ENCODE data around the gene KY.

Gene KY

DNA sequence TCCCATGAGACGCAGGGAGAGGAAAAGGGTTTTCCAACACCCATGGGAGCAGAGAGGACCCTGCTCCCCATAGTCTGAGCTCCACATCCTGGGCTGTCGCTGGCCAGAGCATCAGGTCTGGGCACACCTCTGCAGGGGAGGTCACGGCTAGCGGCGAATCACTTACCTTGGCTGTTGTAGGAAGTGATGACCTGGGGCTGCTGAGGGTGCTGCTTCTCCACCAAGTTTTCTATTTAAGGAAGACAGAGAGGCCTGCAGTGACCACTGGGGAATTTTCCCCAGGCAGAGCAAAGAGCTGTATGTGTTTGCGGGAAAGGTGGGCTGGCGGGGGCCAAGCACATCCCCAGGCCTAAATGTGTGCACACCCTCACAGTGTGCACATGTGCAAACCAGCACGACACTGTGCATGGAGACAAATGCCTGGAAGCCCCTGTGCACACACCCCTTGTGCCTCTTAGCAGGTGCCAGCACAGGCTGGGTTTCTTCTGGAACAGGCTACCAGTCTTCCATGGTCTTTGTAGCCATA, 7.6 kb downstream of the KY start:
- peak; percentile 22 for DNase-seq

DNA sequence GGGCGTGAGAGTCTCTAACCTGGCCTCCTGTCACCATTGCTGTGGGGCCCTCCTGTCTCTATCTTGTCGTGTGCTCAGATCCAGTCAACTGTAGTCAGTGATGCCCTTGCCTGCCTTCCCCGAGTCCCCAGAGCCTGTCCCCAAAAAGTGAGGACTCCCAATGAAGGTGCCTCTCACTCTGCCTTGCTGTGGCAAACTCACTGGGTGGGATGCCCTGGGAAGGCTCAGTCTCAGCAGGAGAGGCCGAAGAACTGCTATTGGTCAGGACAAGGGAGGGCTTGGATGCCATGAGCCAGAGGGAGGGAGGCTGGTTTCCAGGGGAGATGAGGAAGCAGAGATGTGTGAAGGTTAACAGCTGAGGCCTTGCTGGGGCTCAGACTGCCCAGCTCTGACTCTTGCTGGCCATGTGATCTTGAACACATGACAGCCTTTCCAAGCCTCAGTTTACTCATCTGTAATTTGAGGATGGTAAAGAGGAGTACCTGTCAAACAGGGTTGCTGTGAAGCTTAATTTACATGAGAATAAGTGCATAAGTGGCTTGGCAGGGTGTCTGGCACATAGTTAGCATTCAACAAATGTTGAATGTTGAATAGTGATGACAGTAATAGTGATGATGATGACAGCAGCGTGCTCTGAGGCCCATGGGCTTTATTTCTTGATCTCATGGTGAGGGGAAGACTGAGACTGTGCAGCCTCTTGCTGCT, 8.2 kb downstream of the KY start:
- DNase-seq, result peak; percentile 25

GRCh38 chr3:134641671-134642300, 9.0 kb downstream of the KY start:
- DNase-seq, result peak; percentile 20

DNA sequence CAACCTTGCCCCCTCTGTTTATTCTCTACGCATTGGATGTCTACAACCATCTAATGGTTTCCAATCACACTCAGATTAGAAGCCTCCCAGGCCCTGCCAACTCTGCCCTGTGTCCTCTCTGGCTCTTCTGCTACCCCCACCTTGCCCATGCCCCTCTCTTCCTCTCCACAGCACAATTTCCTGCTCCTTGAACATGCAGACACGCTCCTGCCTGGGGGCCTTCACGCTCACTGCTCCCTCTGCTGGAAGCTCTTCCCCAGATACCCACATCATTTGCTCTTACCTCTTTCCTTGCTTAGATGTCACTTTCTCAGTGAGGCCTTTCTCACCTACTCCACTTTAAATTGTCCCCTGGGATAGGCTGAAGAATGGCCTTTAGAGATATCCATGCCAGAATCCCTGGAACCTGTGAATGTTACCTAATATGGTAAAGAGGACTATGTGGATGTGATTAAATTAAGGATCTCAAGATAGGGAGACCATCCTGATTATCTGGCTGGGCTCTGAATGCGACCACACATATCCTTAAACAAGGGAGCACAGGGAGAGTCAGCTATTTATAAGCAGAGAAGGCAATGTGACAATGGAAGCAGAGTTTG, 9.9 kb downstream of the KY start:
- no peak for DNase-seq

DNA sequence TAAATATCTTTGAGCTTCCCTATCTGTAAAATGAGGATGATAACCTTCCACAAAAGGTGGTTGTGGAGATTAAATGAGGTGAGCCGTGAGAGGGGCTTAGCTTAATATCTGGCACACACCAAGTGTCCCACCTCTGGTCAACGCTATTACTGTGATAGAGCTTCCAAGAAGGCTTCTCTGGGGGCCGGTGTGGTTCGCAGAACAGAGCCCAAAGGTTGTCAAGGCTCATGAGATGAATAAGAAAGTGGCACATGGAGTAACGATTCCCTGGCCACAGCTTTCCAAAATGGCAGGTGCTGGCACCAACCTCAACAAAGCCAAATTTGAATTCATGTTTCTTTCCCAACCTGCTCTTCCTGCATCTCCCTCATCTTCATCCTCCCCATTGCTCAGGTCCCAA, 10.4 kb downstream of the KY start:
- DNase-seq, result no peak

- no peak for DNase-seq
Measured at GRCh38 chr3:134638385-134639030, 12.3 kb downstream of the KY start.

DNA sequence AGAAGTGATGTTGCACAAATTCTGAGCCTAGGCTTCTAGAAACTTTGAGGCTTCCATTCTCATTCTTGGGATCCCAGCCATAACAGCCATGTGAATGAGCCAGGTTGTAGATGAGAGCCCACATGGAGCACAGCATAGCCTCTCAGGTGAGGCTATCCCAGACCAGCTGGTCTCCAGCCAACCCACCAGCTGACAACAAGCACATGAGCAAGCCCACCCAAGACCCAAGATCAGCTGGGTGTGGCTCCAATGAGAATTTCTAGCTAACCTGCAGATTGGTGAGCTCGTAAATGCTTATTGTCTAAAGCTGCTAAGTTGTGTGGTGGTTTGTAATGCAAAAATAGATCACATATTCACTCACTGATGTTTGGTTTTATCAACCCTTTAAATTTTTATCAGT, 14.4 kb downstream of the KY start:
- no peak for DNase-seq

GRCh38 chr3:134630506-134630905, 20.3 kb downstream of the KY start:
- DNase-seq, result peak; percentile 26

GRCh38 chr3:134628884-134629283, 21.9 kb downstream of the KY start:
- no peak for DNase-seq

GRCh38 chr3:134627831-134628230, 23.0 kb downstream of the KY start:
- DNase-seq, result no peak

- peak; percentile 20 for DNase-seq
Measured at GRCh38 chr3:134625885-134626741, 24.7 kb downstream of the KY start.

DNA sequence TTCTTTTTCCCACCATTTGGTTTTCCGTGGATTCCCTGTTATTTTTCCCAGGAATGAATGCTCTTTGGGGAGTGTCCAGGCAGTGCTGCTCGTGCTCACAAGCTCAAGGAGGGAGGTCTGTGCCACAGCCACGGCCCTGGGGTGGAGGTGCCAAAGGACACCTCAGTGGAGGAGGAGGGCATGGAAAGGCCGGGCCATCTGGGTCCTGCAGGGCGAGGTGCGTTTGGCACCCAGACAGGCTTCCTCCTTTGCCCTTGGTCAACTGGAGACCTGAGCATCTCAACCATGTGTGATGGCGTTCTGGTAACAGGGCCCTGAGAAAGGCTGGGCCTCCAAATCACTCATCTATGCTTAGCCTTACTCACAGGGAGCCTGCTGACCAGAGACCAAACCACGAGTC, 25.4 kb downstream of the KY start:
- no peak for DNase-seq

GRCh38 chr3:134624537-134625287, 26.1 kb downstream of the KY start:
- no peak for DNase-seq

DNA sequence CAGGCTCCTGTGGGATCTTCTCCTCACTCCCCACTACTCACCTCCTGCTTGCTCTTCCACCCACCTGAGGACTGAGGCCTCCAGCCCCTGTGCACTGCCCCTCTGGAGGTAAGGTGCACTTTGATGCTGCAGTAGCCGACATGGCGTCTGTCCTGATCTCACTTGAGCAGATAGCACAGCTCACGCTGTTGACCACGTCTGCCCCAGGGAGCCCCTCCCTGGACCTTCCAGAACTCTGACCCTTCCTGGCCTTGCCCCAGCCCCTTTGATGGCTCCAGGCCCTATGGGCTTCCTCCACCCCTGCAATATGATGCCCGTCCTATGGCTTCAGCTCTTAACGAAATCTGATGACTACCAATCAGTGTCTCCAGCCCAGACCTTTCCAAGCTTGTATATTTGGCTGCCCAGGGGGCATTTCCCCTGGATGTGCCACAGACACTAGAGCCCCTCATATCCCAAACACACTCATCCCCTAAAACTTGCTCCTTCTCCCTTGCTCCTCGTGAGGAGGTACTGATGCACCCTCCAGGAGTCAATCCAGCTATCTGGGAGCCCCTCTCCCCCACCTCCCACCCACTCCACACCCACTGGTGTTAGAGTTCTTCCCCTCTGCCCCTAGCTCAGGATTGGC, 27.1 kb downstream of the KY start:
- DNase-seq, result no peak

- no peak for DNase-seq
Measured at GRCh38 chr3:134622806-134623365, 27.9 kb downstream of the KY start.

DNA sequence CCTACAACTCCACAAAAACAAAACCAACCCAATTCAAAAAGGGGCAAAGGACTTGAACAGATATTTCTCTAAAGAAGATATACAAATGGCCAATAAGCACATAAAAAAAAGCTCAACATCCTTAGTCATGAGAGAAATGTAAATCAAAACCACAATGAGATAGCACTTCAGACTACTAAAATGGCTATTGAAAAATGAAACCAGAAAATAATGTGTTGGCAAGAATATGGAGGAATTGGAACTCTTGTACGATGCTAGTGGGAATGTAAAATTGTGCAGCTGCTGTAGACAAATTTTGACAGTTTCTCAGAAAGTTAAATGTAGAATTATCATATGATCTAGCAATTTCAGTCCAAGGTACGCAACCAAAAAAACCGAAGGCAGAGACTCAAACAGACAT, 29.0 kb downstream of the KY start:
- no peak for DNase-seq

DNA sequence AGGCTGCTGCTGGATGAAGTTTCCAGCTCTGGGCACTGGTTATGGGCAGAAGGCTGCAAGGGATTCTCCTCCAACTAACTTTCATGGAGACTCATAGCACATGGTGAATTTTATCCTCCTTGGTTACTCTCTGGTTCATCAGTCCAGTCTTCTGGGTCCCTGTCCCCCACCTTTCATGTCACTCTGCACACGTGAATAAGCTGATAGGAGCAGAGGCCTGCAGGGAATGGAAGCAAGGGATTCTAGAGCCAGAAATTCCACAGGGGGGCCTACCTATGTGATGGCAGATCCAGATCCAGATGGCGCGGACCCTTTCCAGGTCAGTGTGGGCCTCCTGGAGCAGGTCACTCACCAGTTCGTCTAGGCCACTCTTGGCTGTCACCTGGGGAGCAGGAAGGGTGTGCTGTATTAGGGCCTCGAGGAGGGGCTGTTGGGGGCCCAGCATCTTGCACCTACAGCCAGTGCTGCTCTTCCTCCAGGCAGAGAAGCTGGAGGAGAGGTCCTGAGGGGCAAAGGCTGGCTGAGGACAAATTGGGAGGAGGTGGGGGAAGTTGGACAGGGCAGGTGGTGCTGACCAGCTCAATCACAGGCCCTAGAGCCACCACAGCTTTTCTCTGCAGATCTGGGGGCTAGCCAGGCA, 30.2 kb downstream of the KY start:
- DNase-seq, result no peak

GRCh38 chr3:134619884-134620445, 30.9 kb downstream of the KY start:
- DNase-seq, result no peak

- DNase-seq, result no peak
Measured at GRCh38 chr3:134619301-134619615, 31.6 kb downstream of the KY start.
